HepG2 (cell line): ENCODE measurements around the gene C20orf144. TPM values are rescaled to one million over a fixed set of nuclear protein-coding genes. Genes with fewer than 3 reads are reported as not detected.
A peak's percentile ranks its signal among the peaks of the same experiment; 100 is the strongest.

Experiments used
- FLYWCH1 ChIP-seq: sonication (generic); formaldehyde crosslinking; IDR thresholded peaks from 2 replicates; pipeline ENCODE4 v1.8.1; 2023; ENCODE audit warnings: mild to moderate bottlenecking, missing genetic modification reagents
- HHEX ChIP-seq: IDR thresholded peaks from 2 replicates; pipeline ENCODE4 v1.6.1; 2016; ENCODE audit warnings: control low read depth
- MAZ ChIP-seq, 2 experiments: sonication (generic) in 1 of 2; formaldehyde crosslinking in 1 of 2; IDR thresholded peaks; 2 replicates each; pipeline versions ENCODE4 v1.5.0 to v1.6.1; 2012 to 2020; ENCODE audit warnings: low read depth in 2 of 2, mild to moderate bottlenecking in 2 of 2, borderline replicate concordance in 1 of 2, improper control_type of control experiment in 1 of 2, low read length in 1 of 2, missing genetic modification reagents in 1 of 2, moderate library complexity in 1 of 2
- MTA3 ChIP-seq: sonication (generic); formaldehyde crosslinking; IDR thresholded peaks from 2 replicates; pipeline ENCODE4 v1.4.0; 2020; ENCODE audit warnings: missing genetic modification reagents
- PHF20 ChIP-seq: sonication (generic); formaldehyde crosslinking; IDR thresholded peaks from 2 replicates; pipeline ENCODE4 v1.5.0; 2020; ENCODE audit warnings: mild to moderate bottlenecking, missing genetic modification reagents
- ZMYM4 ChIP-seq: sonication (generic); formaldehyde crosslinking; IDR thresholded peaks from 2 replicates; pipeline ENCODE4 v1.8.1; 2023; ENCODE audit warnings: mild to moderate bottlenecking, missing genetic modification reagents
- ZNF331 ChIP-seq: sonication (generic); formaldehyde crosslinking; IDR thresholded peaks from 2 replicates; pipeline ENCODE4 v1.4.0; 2020; ENCODE audit warnings: missing genetic modification reagents
- ZNF530 ChIP-seq: sonication (generic); formaldehyde crosslinking; IDR thresholded peaks from 2 replicates; pipeline ENCODE4 v1.5.0; 2020; ENCODE audit warnings: low read depth, mild to moderate bottlenecking, missing genetic modification reagents
- ZNF547 ChIP-seq: sonication (generic); formaldehyde crosslinking; IDR thresholded peaks from 2 replicates; pipeline ENCODE4 v1.5.1; 2020; ENCODE audit warnings: mild to moderate bottlenecking, missing genetic modification reagents
- ZSCAN29 ChIP-seq: sonication (generic); formaldehyde crosslinking; conservative IDR thresholded peaks from 2 replicates; pipeline ENCODE4 v1.4.0; 2020; ENCODE audit warnings: mild to moderate bottlenecking, missing genetic modification reagents
- polyA plus RNA-seq, 8 experiments: library from polyadenylated mRNA; depleted of rRNA in 3 of 8; stranded (reverse) in 7 of 8; unstranded in 1 of 8; fragments of >200 nt; fragmentation: Illumina TruSeq in 4 of 8; extraction: Trizol in 4 of 8; gene quantifications; 2 replicates each; pipeline versions ENCODE4 v1.2.1 to v1.2.3, GENCODE V29; 2011 to 2016; ENCODE audit warnings: low read depth in 4 of 8, missing spikeins in 1 of 8, mixed read lengths in 1 of 8; ENCODE audit not compliant: insufficient read depth in 1 of 8
- total RNA-seq, 5 experiments: library from RNA; depleted of rRNA; stranded (reverse); fragments of >200 nt; fragmentation: Illumina TruSeq; extraction: Trizol; gene quantifications; 2 replicates each; pipeline ENCODE4 v1.2.3, GENCODE V29; 2016; ENCODE audit warnings: low read depth in 1 of 5
- TF ChIP-seq, protein P1 (sequence below): sonication (generic); formaldehyde crosslinking; IDR thresholded peaks from 2 replicates; pipeline ENCODE4 v1.4.0; 2020; ENCODE audit warnings: missing genetic modification reagents
- TF ChIP-seq, protein P2 (sequence below): sonication (generic); formaldehyde crosslinking; IDR thresholded peaks from 2 replicates; pipeline ENCODE4 v1.5.0; 2020; ENCODE audit warnings: mild to moderate bottlenecking, missing genetic modification reagents
- TF ChIP-seq, protein P3 (sequence below): sonication (generic); formaldehyde crosslinking; IDR thresholded peaks from 2 replicates; pipeline ENCODE4 v1.5.1; 2020; ENCODE audit warnings: missing genetic modification reagents, mild to moderate bottlenecking, borderline replicate concordance
- TF ChIP-seq, protein P4 (sequence below): sonication (generic); formaldehyde crosslinking; conservative IDR thresholded peaks from 2 replicates; pipeline ENCODE4 v1.4.0; 2020; ENCODE audit warnings: missing genetic modification reagents
- TF ChIP-seq, protein P5 (sequence below): sonication (generic); formaldehyde crosslinking; IDR thresholded peaks from 2 replicates; pipeline ENCODE4 v1.5.1; 2020; ENCODE audit warnings: missing genetic modification reagents, mild to moderate bottlenecking, borderline replicate concordance

Gene C20orf144
- total and polyA plus RNA-seq, 2 of the 13 experiments (the other 11 are each of a cell fraction or from before 2014, with no cell fraction given) = 0.09 to 0.16 TPM

DNA sequence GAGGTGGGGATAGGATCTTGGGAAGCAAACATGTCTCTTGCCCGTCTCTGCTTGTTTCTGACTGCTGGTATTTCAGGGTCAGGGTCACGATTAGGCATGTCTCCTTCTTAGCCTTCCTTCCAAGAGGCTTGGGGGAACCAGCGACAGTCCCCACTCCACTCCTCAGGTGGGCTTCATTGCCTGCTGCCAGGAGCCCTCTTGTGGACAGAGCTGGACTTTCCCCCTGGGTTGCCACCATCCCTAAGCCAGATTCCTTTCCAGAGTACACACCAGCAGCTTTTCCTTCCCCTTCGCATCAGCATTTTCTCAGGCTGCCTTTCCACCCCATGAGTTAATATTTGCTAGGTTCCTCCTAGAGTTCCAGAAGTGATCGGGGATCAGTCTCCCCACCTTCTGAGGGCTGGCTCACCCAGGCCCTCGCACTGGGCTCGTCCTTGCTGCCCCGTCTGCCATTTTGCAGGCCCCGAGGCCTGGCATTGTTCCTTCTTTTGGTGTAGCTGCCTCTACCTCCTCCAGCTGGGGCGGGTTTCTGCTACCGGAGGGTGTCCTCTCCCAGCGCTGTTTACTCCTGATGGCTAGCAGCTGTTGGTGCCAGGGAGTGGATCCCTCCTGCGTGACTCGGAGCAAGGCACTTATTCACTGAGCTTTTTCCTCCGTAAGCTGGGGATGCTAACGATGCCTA, 8.8 kb upstream of the C20orf144 start (continued):
- TF ChIP-seq, protein P1, sequence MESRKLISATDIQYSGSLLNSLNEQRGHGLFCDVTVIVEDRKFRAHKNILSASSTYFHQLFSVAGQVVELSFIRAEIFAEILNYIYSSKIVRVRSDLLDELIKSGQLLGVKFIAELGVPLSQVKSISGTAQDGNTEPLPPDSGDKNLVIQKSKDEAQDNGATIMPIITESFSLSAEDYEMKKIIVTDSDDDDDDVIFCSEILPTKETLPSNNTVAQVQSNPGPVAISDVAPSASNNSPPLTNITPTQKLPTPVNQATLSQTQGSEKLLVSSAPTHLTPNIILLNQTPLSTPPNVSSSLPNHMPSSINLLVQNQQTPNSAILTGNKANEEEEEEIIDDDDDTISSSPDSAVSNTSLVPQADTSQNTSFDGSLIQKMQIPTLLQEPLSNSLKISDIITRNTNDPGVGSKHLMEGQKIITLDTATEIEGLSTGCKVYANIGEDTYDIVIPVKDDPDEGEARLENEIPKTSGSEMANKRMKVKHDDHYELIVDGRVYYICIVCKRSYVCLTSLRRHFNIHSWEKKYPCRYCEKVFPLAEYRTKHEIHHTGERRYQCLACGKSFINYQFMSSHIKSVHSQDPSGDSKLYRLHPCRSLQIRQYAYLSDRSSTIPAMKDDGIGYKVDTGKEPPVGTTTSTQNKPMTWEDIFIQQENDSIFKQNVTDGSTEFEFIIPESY = 0 out of 2 replicates have a peak, but pooled peaks have one; percentile 64
- TF ChIP-seq, protein P2, sequence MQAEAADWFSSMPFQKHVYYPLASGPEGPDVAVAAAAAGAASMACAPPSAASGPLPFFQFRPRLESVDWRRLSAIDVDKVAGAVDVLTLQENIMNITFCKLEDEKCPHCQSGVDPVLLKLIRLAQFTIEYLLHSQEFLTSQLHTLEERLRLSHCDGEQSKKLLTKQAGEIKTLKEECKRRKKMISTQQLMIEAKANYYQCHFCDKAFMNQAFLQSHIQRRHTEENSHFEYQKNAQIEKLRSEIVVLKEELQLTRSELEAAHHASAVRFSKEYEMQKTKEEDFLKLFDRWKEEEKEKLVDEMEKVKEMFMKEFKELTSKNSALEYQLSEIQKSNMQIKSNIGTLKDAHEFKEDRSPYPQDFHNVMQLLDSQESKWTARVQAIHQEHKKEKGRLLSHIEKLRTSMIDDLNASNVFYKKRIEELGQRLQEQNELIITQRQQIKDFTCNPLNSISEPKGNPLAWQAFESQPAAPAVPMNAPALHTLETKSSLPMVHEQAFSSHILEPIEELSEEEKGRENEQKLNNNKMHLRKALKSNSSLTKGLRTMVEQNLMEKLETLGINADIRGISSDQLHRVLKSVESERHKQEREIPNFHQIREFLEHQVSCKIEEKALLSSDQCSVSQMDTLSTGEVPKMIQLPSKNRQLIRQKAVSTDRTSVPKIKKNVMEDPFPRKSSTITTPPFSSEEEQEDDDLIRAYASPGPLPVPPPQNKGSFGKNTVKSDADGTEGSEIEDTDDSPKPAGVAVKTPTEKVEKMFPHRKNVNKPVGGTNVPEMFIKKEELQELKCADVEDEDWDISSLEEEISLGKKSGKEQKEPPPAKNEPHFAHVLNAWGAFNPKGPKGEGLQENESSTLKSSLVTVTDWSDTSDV (CRISPR knock-in tag) = peak; percentile 63; the same call in 1 of the 2 replicates
- TF ChIP-seq ZNF530 (CRISPR knock-in tag) (no peak), ZNF331 (peak; percentile 67; the same call in 1 of the 2 replicates), FLYWCH1 (CRISPR knock-in tag) (peak; percentile 62; the same call in 1 of the 2 replicates), PHF20 (CRISPR knock-in tag) (no peak), MTA3 (CRISPR knock-in tag) (no peak), HHEX (CRISPR knock-in tag) (peak; percentile 38; the same call in 1 of the 2 replicates), ZSCAN29 (0 out of 2 replicates have a peak, but pooled peaks have one; percentile 46), MAZ (IDR thresholded peaks at IDR 0.05; ENCODE audit: borderline replicate concordance, low read depth, low read length) (no peak), MAZ (CRISPR knock-in tag; IDR thresholded peaks at IDR 0.05; ENCODE audit: low read depth) (0 out of 2 replicates have a peak, but pooled peaks have one; percentile 55), ZNF547 (0 out of 2 replicates have a peak, but pooled peaks have one; percentile 23), ZMYM4 (CRISPR knock-in tag) (peak; percentile 23; the same call in 1 of the 2 replicates)
- TF ChIP-seq, protein P3, sequence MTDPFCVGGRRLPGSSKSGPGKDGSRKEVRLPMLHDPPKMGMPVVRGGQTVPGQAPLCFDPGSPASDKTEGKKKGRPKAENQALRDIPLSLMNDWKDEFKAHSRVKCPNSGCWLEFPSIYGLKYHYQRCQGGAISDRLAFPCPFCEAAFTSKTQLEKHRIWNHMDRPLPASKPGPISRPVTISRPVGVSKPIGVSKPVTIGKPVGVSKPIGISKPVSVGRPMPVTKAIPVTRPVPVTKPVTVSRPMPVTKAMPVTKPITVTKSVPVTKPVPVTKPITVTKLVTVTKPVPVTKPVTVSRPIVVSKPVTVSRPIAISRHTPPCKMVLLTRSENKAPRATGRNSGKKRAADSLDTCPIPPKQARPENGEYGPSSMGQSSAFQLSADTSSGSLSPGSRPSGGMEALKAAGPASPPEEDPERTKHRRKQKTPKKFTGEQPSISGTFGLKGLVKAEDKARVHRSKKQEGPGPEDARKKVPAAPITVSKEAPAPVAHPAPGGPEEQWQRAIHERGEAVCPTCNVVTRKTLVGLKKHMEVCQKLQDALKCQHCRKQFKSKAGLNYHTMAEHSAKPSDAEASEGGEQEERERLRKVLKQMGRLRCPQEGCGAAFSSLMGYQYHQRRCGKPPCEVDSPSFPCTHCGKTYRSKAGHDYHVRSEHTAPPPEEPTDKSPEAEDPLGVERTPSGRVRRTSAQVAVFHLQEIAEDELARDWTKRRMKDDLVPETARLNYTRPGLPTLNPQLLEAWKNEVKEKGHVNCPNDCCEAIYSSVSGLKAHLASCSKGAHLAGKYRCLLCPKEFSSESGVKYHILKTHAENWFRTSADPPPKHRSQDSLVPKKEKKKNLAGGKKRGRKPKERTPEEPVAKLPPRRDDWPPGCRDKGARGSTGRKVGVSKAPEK (CRISPR knock-in tag) = no peak; the same call in 1 of the 2 replicates
- TF ChIP-seq, protein P4, sequence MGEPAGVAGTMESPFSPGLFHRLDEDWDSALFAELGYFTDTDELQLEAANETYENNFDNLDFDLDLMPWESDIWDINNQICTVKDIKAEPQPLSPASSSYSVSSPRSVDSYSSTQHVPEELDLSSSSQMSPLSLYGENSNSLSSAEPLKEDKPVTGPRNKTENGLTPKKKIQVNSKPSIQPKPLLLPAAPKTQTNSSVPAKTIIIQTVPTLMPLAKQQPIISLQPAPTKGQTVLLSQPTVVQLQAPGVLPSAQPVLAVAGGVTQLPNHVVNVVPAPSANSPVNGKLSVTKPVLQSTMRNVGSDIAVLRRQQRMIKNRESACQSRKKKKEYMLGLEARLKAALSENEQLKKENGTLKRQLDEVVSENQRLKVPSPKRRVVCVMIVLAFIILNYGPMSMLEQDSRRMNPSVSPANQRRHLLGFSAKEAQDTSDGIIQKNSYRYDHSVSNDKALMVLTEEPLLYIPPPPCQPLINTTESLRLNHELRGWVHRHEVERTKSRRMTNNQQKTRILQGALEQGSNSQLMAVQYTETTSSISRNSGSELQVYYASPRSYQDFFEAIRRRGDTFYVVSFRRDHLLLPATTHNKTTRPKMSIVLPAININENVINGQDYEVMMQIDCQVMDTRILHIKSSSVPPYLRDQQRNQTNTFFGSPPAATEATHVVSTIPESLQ (CRISPR knock-in tag) = no peak
- TF ChIP-seq, protein P5, sequence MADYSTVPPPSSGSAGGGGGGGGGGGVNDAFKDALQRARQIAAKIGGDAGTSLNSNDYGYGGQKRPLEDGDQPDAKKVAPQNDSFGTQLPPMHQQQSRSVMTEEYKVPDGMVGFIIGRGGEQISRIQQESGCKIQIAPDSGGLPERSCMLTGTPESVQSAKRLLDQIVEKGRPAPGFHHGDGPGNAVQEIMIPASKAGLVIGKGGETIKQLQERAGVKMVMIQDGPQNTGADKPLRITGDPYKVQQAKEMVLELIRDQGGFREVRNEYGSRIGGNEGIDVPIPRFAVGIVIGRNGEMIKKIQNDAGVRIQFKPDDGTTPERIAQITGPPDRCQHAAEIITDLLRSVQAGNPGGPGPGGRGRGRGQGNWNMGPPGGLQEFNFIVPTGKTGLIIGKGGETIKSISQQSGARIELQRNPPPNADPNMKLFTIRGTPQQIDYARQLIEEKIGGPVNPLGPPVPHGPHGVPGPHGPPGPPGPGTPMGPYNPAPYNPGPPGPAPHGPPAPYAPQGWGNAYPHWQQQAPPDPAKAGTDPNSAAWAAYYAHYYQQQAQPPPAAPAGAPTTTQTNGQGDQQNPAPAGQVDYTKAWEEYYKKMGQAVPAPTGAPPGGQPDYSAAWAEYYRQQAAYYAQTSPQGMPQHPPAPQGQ (CRISPR knock-in tag) = 0 out of 2 replicates have a peak, but pooled peaks have one; percentile 27
